ENCODE data around the gene TARBP2. TPM values are rescaled to one million over a fixed set of nuclear protein-coding genes. Genes with fewer than 3 reads are reported as not detected.

TARBP2 gene
- 26.2 and 55.4 TPM in 2 replicates for total RNA-seq

DNA sequence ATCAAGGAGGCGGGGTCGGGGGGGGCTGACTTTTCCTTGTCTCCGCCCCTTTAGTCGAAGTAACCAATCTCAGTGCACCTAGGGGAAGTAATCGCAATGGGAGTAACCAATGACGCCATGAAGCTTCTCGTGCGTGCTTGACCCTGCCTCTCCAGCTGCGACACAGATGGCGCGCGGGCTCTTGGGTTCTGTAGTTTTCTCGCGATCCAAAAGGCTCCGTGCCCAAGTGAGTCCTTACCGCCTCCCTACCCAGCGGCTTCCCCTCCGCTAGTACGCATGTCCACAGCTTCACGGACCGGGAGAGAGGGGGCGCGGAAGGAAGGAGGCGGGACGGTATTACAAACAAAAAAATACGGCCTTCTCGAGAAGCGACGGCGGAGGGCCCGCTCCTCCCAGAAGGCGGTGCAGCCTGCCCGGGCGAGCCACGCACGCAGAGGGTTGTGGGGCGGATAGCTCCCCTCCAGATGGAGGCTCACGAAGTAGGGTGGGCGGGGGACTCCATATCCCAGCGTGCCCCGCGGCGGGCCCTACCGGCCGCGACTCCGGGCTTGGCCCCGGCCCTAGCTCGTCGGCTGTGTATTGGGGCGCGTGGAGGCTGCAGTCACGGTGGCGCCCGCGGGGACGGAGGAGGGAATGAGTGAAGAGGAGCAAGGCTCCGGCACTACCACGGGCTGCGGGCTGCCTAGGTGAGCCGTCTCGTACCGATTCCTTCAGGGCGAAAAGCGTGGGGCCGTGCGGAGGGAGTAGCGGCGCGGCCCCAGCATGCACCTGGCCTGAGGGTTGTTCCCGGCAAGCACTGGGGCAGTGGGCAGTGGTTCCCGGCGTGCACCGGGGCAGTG lies at the start of gene TARBP2:
Gene TARBP2, plus strand, starts transcription at position 508 of the 839 bp plus-strand sequence. Its CDS starts 126 bp downstream, at position 634.

DNA sequence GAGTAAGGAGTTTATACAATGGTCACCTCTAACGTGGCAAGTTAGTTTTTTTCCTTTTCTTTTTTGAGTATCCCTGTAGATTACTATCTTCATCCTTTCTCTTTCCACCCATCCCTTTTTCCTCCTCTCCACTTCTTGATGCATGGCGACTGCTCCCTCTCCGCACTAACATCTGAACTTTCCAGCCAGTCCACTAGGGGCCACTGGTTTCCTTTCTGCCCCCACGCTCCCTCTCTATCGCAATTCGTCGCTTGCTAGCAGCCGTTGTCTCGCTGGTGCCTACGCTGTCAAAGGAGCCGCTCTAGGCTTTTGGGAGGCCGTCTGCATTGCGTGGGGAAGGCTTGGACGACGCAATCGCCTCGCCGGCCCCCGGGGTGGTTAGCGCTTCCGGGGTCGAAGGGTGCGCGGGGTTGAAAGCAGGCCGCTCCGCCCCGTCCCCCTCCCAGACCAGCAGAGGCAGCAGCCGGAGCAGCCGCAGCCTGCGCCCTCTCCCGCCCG lies 49.4 kb upstream of the TARBP2 start, which contains the start of gene PCBP2:
Gene PCBP2, plus strand, starts transcription at position 442 of the 498 bp plus-strand sequence. CDS start 2,699 bp downstream, outside the sequence.

DNA sequence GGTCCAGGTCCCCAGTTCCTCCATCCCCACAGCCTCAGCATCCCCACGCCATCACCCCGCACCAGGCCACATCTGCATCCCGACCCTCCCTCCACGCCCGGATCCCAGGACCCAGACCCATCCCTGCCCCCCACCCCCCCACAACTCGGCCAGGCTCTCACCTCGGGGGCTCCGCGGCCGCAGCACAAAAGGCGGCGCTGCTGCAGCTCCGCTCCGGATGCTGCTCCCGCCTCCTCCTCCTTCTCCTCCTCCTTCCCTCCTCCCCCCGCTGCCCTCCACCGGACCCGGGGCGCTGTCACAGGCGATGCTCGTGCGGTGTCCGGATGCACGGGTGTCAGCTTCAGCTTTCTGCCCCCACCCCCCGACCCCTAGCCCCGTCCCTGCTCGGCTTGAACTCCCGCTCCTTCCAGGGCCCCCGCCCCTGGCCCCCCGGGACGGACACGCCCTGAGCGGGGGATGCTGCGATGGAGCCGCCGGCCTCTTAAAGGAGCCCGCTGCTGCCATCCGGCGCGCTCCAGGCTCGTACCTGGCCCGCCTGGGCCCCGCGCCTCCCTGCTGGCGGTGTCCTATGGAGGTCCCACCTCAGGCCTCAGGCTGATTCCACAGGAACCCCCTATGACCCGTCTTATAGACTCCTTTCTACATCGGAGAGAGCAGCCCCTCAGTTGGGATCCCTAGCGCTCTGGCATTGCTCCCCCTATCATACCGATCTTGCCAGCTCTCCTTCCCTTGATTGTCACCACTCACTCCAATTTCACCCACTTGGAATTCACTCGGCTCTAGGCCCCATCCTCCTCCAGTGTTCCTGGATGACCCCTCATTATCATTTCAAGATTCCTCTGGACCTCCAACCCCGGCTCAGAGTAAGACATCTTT lies 1.6 kb upstream of the TARBP2 start, which contains the start of gene MAP3K12:
Gene MAP3K12, minus strand, starts transcription at position 193 of the 876 bp plus-strand sequence. CDS start 12,067 bp downstream, outside the sequence.

GRCh38 chr12:53506881-53507602 lies 6.0 kb downstream of the TARBP2 start, which contains the start of gene NPFF:
NPFF (minus strand) TSS chr12:53507484; CDS start chr12:53507474, 10 bp downstream.

Other genes starting within 250 kb of the TARBP2 start
- 2.0 and 10.0 TPM in 2 replicates for gene ESPL1, start 233.0 kb upstream of the TARBP2 start, total RNA-seq
- 735 and 1,031 TPM in 2 replicates for gene PFDN5, start 205.7 kb upstream of the TARBP2 start, total RNA-seq
- gene MYG1, start 201.6 kb upstream of the TARBP2 start, total RNA-seq, result 38.6 and 50.0 TPM in 2 replicates
- 33.4 and 40.9 TPM in 2 replicates for gene AAAS, start 179.7 kb upstream of the TARBP2 start, total RNA-seq
- gene SP7, start 164.9 kb upstream of the TARBP2 start, total RNA-seq, result not detected in 2 replicates
- gene SP1, start 121.1 kb upstream of the TARBP2 start, total RNA-seq, result 18.3 and 27.8 TPM in 2 replicates
- under 0.01 TPM in 1 of 2 replicates, not detected in the other for gene AMHR2, start 77.4 kb upstream of the TARBP2 start, total RNA-seq
- gene PRR13, start 59.5 kb upstream of the TARBP2 start, total RNA-seq, result 19.7 and 29.5 TPM in 2 replicates
- gene PCBP2, start 49.2 kb upstream of the TARBP2 start, total RNA-seq, result 172 and 193 TPM in 2 replicates
- 20.1 and 29.6 TPM in 2 replicates for gene MAP3K12, start 1.8 kb upstream of the TARBP2 start, total RNA-seq
- gene NPFF, start 6.2 kb downstream of the TARBP2 start, total RNA-seq, result not detected in 2 replicates
- gene ATF7, start 125.1 kb downstream of the TARBP2 start, total RNA-seq, result 6.5 and 8.1 TPM in 2 replicates
- gene ATP5MC2, start 174.8 kb downstream of the TARBP2 start, total RNA-seq, result 100 and 118 TPM in 2 replicates
- gene CALCOCO1, start 226.2 kb downstream of the TARBP2 start, total RNA-seq, result 45.4 and 142 TPM in 2 replicates